ENCODE measurements around the gene NT5C3A. TPM values are rescaled to one million over a fixed set of nuclear protein-coding genes. Genes with fewer than 3 reads are reported as not detected.

NT5C3A gene
- total and polyA plus RNA-seq, 9 of the 15 experiments (the other 6 are each of a cell fraction or from before 2014, with no cell fraction given): 18.6 to 60.1 (median 40.0) TPM

DNA sequence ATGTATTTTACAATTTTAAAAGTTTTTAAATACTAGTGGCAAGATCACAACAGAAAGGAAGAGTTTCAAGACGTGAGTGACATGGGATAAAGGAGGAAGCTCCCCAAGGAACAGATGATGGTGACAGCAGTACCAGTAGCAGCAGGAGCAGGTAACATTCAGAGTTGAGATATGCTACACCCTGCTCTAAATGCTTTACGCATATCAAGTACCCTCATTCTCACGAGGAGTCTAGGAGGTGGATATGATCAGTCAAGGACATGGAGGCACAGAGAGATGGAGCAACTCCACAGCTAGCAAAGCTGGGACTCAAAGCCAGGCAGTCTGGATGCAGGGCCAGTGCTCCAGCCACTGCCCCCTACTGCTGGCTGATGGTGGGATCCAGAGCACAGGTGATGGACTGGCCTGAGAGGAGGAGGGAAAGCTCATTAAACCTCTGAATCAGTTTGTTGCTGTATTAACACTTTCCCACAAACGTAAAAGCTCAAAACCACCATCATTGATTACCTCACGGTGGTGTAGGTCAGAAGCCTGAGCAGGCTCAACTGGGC, 29.1 kb upstream of the NT5C3A start:
- Histone ChIP-seq H3K79me2 (ENCODE audit: control insufficient read depth, insufficient read depth, low read length) (no peaks in the 10 kb centered on the region), H4K20me1 (replicated peaks; ENCODE audit: control insufficient read depth, insufficient read depth, low read length) (no peaks in the 10 kb centered on the region), H3K9me1 (ENCODE audit: control insufficient read depth, insufficient read depth, low read length) (no peaks in the 10 kb centered on the region), H3K4me3 (no peak overlapping the region), H3K27ac (ENCODE audit: extremely low read depth, low read depth, low read length) (no peak overlapping the region), H3K9me3 (replicated peaks; ENCODE audit: control insufficient read depth, insufficient read depth, low read depth, low read length) (no peaks in the 10 kb centered on the region), H3K36me3 (ENCODE audit: control insufficient read depth, insufficient read depth, low read length) (peaks cover 28% of the 10 kb centered on the region; the same call in 2 of the 3 replicates), H3K4me2 (ENCODE audit: insufficient read depth, low read length) (no peak overlapping the region), H3K4me1 (replicated peaks in 1 of 2; ENCODE audit: control insufficient read depth in 2 of 2, insufficient read depth in 2 of 2, low read length in 2 of 2) (peaks cover 0 to 12% of the 10 kb centered on the region in 2 experiments; a peak in 3 of 5 replicates), H2AFZ (ENCODE audit: low read depth, low read length) (no peak overlapping the region), H3K27me3 (ENCODE audit: control insufficient read depth in 2 of 2, insufficient read depth in 2 of 2, low read length in 2 of 2) (no peaks in the 10 kb centered on the region), H3K9ac (ENCODE audit: insufficient read depth in 1 of 2, low read depth in 2 of 2, low read length in 2 of 2) (no peak overlapping the region)
- CTCF ChIA-PET (ENCODE audit: low intra/inter-chr PET ratio): no interaction called here
- intact Hi-C loops (cut with micrococcal nuclease): no loop called here
- no TSS peak for BruUV-seq (replicated peaks)
- FAIRE-seq: no peak
- DNase-seq (ENCODE audit: extremely low read depth in 1 of 4, low spot score in 3 of 4): no peak
- TF ChIP-seq ZNF436 (CRISPR knock-in tag; IDR thresholded peaks at IDR 0.05) (no peak), CTBP1 (IDR thresholded peaks at IDR 0.05; ENCODE audit: borderline replicate concordance) (no peak), SIX5 (IDR thresholded peaks at IDR 0.05; ENCODE audit: borderline replicate concordance in 1 of 2, insufficient read depth in 1 of 2, low read depth in 1 of 2, low read length in 2 of 2) (no peak), PML (IDR thresholded peaks at IDR 0.05; ENCODE audit: low read length) (no peak), PREB (CRISPR knock-in tag; IDR thresholded peaks at IDR 0.05) (no peak), TBP (optimal IDR thresholded peaks at IDR 0.05; ENCODE audit: low read depth, low read length) (no peak), TAF7 (tag; IDR thresholded peaks at IDR 0.05) (no peak), FIP1L1 (IDR thresholded peaks at IDR 0.05; ENCODE audit: low read depth, low read length, poor library complexity, severe bottlenecking) (no peak), RB1 (IDR thresholded peaks at IDR 0.05; ENCODE audit: low read depth) (no peak), RUNX1 (IDR thresholded peaks at IDR 0.05; ENCODE audit: low read depth) (no peak), PHF8 (IDR thresholded peaks at IDR 0.05; ENCODE audit: borderline replicate concordance, low read length) (no peak), NR3C1 (CRISPR knock-in tag; IDR thresholded peaks at IDR 0.05) (no peak), ZNF75A (CRISPR knock-in tag; IDR thresholded peaks at IDR 0.05) (no peak), LEF1 (IDR thresholded peaks at IDR 0.05) (no peak), ZNF431 (CRISPR knock-in tag; IDR thresholded peaks at IDR 0.05) (no peak), EHMT2 (IDR thresholded peaks at IDR 0.05) (no peak)
- TF ChIP-seq, protein P1, sequence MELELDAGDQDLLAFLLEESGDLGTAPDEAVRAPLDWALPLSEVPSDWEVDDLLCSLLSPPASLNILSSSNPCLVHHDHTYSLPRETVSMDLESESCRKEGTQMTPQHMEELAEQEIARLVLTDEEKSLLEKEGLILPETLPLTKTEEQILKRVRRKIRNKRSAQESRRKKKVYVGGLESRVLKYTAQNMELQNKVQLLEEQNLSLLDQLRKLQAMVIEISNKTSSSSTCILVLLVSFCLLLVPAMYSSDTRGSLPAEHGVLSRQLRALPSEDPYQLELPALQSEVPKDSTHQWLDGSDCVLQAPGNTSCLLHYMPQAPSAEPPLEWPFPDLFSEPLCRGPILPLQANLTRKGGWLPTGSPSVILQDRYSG (tag; conservative IDR thresholded peaks at IDR 0.05; ENCODE audit: low read depth): no peak
- TF ChIP-seq, protein P2, sequence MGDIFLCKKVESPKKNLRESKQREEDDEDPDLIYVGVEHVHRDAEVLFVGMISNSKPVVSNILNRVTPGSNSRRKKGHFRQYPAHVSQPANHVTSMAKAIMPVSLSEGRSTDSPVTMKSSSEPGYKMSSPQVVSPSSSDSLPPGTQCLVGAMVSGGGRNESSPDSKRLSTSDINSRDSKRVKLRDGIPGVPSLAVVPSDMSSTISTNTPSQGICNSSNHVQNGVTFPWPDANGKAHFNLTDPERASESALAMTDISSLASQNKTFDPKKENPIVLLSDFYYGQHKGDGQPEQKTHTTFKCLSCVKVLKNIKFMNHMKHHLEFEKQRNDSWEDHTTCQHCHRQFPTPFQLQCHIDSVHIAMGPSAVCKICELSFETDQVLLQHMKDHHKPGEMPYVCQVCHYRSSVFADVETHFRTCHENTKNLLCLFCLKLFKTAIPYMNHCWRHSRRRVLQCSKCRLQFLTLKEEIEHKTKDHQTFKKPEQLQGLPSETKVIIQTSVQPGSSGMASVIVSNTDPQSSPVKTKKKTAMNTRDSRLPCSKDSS (IDR thresholded peaks at IDR 0.05; ENCODE audit: low read depth, partially characterized antibody): no peak
- in situ Hi-C loops (cut with MboI): no loop called here
- peak; percentile 20; the same call in 2 of the 3 replicates for ATAC-seq
- WGBS (ENCODE audit: insufficient coverage, low coverage, missing lambda C conversion rate): 45% methylated on average over 5 of the region's 5 CpGs
- POLR2A ChIA-PET: interaction anchor here (0.6 to 1.4 kb wide), 4 partner anchors 8 to 1935 kb away, joined by 3 to 4 read pairs (median 4); partner anchors contain the start of gene NT5C3A
